ENCODE data around the gene OXER1.

DNA sequence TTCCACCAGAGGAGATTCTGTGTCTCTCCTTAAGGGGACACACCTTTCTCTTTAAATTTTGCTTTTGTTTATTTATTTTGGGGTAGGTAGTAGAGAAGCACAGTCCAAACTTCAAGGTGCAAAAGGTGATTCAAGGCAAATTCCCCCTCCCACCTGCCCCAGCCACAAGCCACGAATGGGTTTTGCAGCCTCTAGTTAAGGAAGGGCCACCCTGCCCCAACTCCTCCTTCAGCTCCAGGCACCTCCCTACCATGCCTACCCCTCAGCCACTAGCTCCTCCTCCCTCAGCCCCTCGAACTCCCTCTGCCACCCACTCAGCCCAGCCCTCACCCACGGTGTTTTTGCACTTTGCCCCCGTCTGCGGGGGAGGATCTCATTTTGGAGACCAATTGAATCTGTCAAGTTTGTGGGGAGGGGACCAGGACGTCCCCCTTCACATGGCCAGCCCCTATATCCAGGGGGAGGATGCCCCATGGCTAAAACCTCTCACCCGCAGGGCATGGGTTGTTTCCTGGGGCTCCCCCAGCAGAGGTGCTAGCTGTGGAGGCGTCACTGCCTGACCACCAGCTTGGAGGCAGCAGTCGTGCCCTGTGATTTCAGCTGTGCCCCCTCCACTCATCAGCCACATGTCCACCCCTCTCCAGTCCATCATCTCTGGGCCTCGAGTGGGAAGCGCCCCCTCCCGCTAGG lies 24.0 kb upstream of the OXER1 start:
- TF ChIP-seq, protein P1, sequence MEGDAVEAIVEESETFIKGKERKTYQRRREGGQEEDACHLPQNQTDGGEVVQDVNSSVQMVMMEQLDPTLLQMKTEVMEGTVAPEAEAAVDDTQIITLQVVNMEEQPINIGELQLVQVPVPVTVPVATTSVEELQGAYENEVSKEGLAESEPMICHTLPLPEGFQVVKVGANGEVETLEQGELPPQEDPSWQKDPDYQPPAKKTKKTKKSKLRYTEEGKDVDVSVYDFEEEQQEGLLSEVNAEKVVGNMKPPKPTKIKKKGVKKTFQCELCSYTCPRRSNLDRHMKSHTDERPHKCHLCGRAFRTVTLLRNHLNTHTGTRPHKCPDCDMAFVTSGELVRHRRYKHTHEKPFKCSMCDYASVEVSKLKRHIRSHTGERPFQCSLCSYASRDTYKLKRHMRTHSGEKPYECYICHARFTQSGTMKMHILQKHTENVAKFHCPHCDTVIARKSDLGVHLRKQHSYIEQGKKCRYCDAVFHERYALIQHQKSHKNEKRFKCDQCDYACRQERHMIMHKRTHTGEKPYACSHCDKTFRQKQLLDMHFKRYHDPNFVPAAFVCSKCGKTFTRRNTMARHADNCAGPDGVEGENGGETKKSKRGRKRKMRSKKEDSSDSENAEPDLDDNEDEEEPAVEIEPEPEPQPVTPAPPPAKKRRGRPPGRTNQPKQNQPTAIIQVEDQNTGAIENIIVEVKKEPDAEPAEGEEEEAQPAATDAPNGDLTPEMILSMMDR (IDR thresholded peaks at IDR 0.05), result no peak
- no peak for TF ChIP-seq POLR2A (IDR thresholded peaks at IDR 0.05)

All from lower leg skin (tissue), 3 donors.